ENCODE results near the gene CYP26B1.

The CYP26B1 gene

GRCh38 chr2:72185206-72185605, 37.5 kb upstream of the CYP26B1 start:
- H3K4me3 ChIP-seq (ENCODE audit: low read length), result no peak overlapping the region
- H2AFZ ChIP-seq (ENCODE audit: low read length), result no peak overlapping the region
- no peak overlapping the region for H3K27ac ChIP-seq (ENCODE audit: low read length)
- H3K9me3 ChIP-seq (replicated peaks; ENCODE audit: insufficient read depth, low read length), result no peaks in the 10 kb centered on the region
- no peaks in the 10 kb centered on the region for H4K20me1 ChIP-seq (ENCODE audit: insufficient read depth, low read length)
- no peak for DNase-seq
- no peaks in the 10 kb centered on the region for H3K36me3 ChIP-seq (replicated peaks; ENCODE audit: insufficient read depth, low read length)
- H3K4me1 ChIP-seq (ENCODE audit: low read length), result no peaks in the 10 kb centered on the region
- no peaks in the 10 kb centered on the region for H3F3A ChIP-seq (ENCODE audit: insufficient read depth, low read length)
- no peak overlapping the region for H3K9ac ChIP-seq (ENCODE audit: low read length)
- H3K27me3 ChIP-seq (replicated peaks; ENCODE audit: insufficient read depth, low read length), result no peaks in the 10 kb centered on the region
- H3K79me2 ChIP-seq (ENCODE audit: low read length), result no peaks in the 10 kb centered on the region
- no peak overlapping the region for H3K4me2 ChIP-seq (ENCODE audit: low read depth, low read length)
- no peak for TF ChIP-seq EZH2phosphoT487 (IDR thresholded peaks at IDR 0.05; ENCODE audit: low read length)
- TF ChIP-seq, protein P1, sequence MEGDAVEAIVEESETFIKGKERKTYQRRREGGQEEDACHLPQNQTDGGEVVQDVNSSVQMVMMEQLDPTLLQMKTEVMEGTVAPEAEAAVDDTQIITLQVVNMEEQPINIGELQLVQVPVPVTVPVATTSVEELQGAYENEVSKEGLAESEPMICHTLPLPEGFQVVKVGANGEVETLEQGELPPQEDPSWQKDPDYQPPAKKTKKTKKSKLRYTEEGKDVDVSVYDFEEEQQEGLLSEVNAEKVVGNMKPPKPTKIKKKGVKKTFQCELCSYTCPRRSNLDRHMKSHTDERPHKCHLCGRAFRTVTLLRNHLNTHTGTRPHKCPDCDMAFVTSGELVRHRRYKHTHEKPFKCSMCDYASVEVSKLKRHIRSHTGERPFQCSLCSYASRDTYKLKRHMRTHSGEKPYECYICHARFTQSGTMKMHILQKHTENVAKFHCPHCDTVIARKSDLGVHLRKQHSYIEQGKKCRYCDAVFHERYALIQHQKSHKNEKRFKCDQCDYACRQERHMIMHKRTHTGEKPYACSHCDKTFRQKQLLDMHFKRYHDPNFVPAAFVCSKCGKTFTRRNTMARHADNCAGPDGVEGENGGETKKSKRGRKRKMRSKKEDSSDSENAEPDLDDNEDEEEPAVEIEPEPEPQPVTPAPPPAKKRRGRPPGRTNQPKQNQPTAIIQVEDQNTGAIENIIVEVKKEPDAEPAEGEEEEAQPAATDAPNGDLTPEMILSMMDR (IDR thresholded peaks at IDR 0.05; ENCODE audit: low read length), result no peak
- TF ChIP-seq EZH2 (optimal IDR thresholded peaks at IDR 0.05; ENCODE audit: low read depth, low read length), result no peak
- H3K9me2 ChIP-seq (replicated peaks; ENCODE audit: insufficient read depth, low read length), result no peaks in the 10 kb centered on the region

- no peak overlapping the region for H2AFZ ChIP-seq (ENCODE audit: low read length)
- TF ChIP-seq, protein P1 (IDR thresholded peaks at IDR 0.05; ENCODE audit: low read length), result no peak
- TF ChIP-seq EZH2phosphoT487 (IDR thresholded peaks at IDR 0.05; ENCODE audit: low read length) (no peak), EZH2 (optimal IDR thresholded peaks at IDR 0.05; ENCODE audit: low read depth, low read length) (no peak)
- H3K4me3 ChIP-seq (ENCODE audit: low read length), result no peak overlapping the region
- no peaks in the 10 kb centered on the region for H3K36me3 ChIP-seq (replicated peaks; ENCODE audit: insufficient read depth, low read length)
- no peaks in the 10 kb centered on the region for H3K79me2 ChIP-seq (ENCODE audit: low read length)
- no peak overlapping the region for H3K9ac ChIP-seq (ENCODE audit: low read length)
- H3K9me2 ChIP-seq (replicated peaks; ENCODE audit: insufficient read depth, low read length), result no peaks in the 10 kb centered on the region
- no peaks in the 10 kb centered on the region for H3K27me3 ChIP-seq (replicated peaks; ENCODE audit: insufficient read depth, low read length)
- no peak overlapping the region for H3K4me2 ChIP-seq (ENCODE audit: low read depth, low read length)
- H4K20me1 ChIP-seq (ENCODE audit: insufficient read depth, low read length), result no peaks in the 10 kb centered on the region
- no peaks in the 10 kb centered on the region for H3F3A ChIP-seq (ENCODE audit: insufficient read depth, low read length)
- DNase-seq, result no peak
- no peaks in the 10 kb centered on the region for H3K9me3 ChIP-seq (replicated peaks; ENCODE audit: insufficient read depth, low read length)
- no peak overlapping the region for H3K27ac ChIP-seq (ENCODE audit: low read length)
- no peaks in the 10 kb centered on the region for H3K4me1 ChIP-seq (ENCODE audit: low read length)
These were observed 35.8 kb upstream of the CYP26B1 start for GRCh38 chr2:72183466-72183865.

GRCh38 chr2:72183016-72183415, 35.4 kb upstream of the CYP26B1 start:
- no peak for TF ChIP-seq EZH2phosphoT487 (IDR thresholded peaks at IDR 0.05; ENCODE audit: low read length)
- no peaks in the 10 kb centered on the region for H4K20me1 ChIP-seq (ENCODE audit: insufficient read depth, low read length)
- H3K27me3 ChIP-seq (replicated peaks; ENCODE audit: insufficient read depth, low read length), result no peaks in the 10 kb centered on the region
- no peak overlapping the region for H2AFZ ChIP-seq (ENCODE audit: low read length)
- H3K4me3 ChIP-seq (ENCODE audit: low read length), result no peak overlapping the region
- no peaks in the 10 kb centered on the region for H3K36me3 ChIP-seq (replicated peaks; ENCODE audit: insufficient read depth, low read length)
- no peak for DNase-seq
- H3F3A ChIP-seq (ENCODE audit: insufficient read depth, low read length), result no peaks in the 10 kb centered on the region
- H3K9ac ChIP-seq (ENCODE audit: low read length), result no peak overlapping the region
- no peaks in the 10 kb centered on the region for H3K79me2 ChIP-seq (ENCODE audit: low read length)
- H3K27ac ChIP-seq (ENCODE audit: low read length), result no peak overlapping the region
- no peaks in the 10 kb centered on the region for H3K4me1 ChIP-seq (ENCODE audit: low read length)
- no peaks in the 10 kb centered on the region for H3K9me2 ChIP-seq (replicated peaks; ENCODE audit: insufficient read depth, low read length)
- no peaks in the 10 kb centered on the region for H3K9me3 ChIP-seq (replicated peaks; ENCODE audit: insufficient read depth, low read length)
- no peak overlapping the region for H3K4me2 ChIP-seq (ENCODE audit: low read depth, low read length)

DNA sequence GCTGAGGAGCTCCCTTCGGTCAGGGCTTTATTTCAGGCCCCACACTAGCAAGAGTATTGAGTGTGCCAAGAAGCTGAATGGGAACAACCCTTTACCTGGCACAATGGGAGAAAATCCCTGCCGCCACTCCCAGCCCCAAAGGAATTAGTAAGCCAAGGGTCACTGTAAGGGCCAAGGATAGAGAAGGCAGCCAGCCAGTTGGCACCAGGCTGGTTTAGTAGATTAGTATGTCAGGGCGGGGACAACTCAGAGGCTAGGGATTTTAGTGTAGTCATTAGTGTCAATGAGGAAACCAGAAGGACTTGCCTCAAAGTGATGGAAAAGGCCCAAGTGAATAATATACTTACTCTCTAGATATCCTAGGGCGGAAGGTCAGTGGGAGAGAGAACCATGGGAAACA, 34.9 kb upstream of the CYP26B1 start:
- no peaks in the 10 kb centered on the region for H3K9me2 ChIP-seq (replicated peaks; ENCODE audit: insufficient read depth, low read length)
- H3K27ac ChIP-seq (ENCODE audit: low read length), result no peak overlapping the region
- no peak overlapping the region for H2AFZ ChIP-seq (ENCODE audit: low read length)
- H3K36me3 ChIP-seq (replicated peaks; ENCODE audit: insufficient read depth, low read length), result no peaks in the 10 kb centered on the region
- no peak overlapping the region for H3K4me3 ChIP-seq (ENCODE audit: low read length)
- no peaks in the 10 kb centered on the region for H3K79me2 ChIP-seq (ENCODE audit: low read length)
- H3K4me2 ChIP-seq (ENCODE audit: low read depth, low read length), result no peak overlapping the region
- DNase-seq, result no peak
- no peaks in the 10 kb centered on the region for H3K4me1 ChIP-seq (ENCODE audit: low read length)
- TF ChIP-seq, protein P1 (IDR thresholded peaks at IDR 0.05; ENCODE audit: low read length), result no peak
- TF ChIP-seq EZH2 (optimal IDR thresholded peaks at IDR 0.05; ENCODE audit: low read depth, low read length), result no peak
- no peak for TF ChIP-seq EZH2phosphoT487 (IDR thresholded peaks at IDR 0.05; ENCODE audit: low read length)
- no peaks in the 10 kb centered on the region for H3F3A ChIP-seq (ENCODE audit: insufficient read depth, low read length)
- H3K27me3 ChIP-seq (replicated peaks; ENCODE audit: insufficient read depth, low read length), result no peaks in the 10 kb centered on the region
- no peaks in the 10 kb centered on the region for H3K9me3 ChIP-seq (replicated peaks; ENCODE audit: insufficient read depth, low read length)
- H4K20me1 ChIP-seq (ENCODE audit: insufficient read depth, low read length), result no peaks in the 10 kb centered on the region
- H3K9ac ChIP-seq (ENCODE audit: low read length), result no peak overlapping the region

Measured in MM.1S (cell line).